HL-60 (cell line): ENCODE measurements around the gene ABHD15.
A peak's percentile ranks its signal among the peaks of the same experiment; 100 is the strongest.

ENCODE experiments used
- DNase-seq, 2 experiments: peaks; one replicate each; pipeline ENCODE4 v3.0.0-alpha.2; 2010 to 2020; ENCODE audit warnings: low read depth in 1 of 2, low spot score in 1 of 2
- H3K27ac ChIP-seq: fragments of 250-450 bp; sonication (Bioruptor Pico); replicated peaks from 2 replicates; pipeline ENCODE4 v1.5.1; 2020; ENCODE audit warnings: mild to moderate bottlenecking, moderate library complexity
- H3K27me3 ChIP-seq: fragments of 250-450 bp; sonication (Bioruptor Pico); 2 replicates; pipeline ENCODE4 v1.5.1; 2021; ENCODE audit warnings: mild to moderate bottlenecking, moderate library complexity; ENCODE audit not compliant: insufficient read depth, poor library complexity, severe bottlenecking
- H3K4me3 ChIP-seq: replicated peaks from 2 replicates; pipeline ENCODE4 v1.5.1; 2011; ENCODE audit warnings: mild to moderate bottlenecking, control low read depth, low read length; ENCODE audit not compliant: insufficient read depth
- CTCF ChIP-seq: IDR thresholded peaks from one replicate; pipeline ENCODE4 v1.5.1; 2011; ENCODE audit warnings: low read length, control low read depth, inconsistent platforms; ENCODE audit not compliant: insufficient read depth
- GABPA ChIP-seq: IDR thresholded peaks from 2 replicates; pipeline ENCODE4 v1.6.1; 2012; ENCODE audit warnings: low read depth
- POLR2AphosphoS5 ChIP-seq: IDR thresholded peaks from 2 replicates; pipeline ENCODE4 v1.6.1; 2012; ENCODE audit warnings: low read depth
- SPI1 ChIP-seq: IDR thresholded peaks from 2 replicates; pipeline ENCODE4 v1.6.1; 2012; ENCODE audit warnings: low read depth, mild to moderate bottlenecking, borderline replicate concordance
- TF ChIP-seq, protein P1 (sequence below): IDR thresholded peaks from 2 replicates; pipeline ENCODE4 v1.6.1; 2012; ENCODE audit warnings: low read depth; ENCODE audit not compliant: insufficient replicate concordance

Gene ABHD15

GRCh38 chr17:29592850-29593551, 26.2 kb upstream of the ABHD15 start, which contains the start of gene ANKRD13B:
ANKRD13B (plus strand) TSS chr17:29593132; CDS start chr17:29593622, 490 bp downstream.
- peak within 1 kb of the TSS; percentile 5; the same call in 1 of the 2 replicates for H3K27ac ChIP-seq
- peak; percentile 43; the same call in 1 of the 2 replicates for TF ChIP-seq SPI1
- no peak for TF ChIP-seq CTCF
- TF ChIP-seq, protein P1, sequence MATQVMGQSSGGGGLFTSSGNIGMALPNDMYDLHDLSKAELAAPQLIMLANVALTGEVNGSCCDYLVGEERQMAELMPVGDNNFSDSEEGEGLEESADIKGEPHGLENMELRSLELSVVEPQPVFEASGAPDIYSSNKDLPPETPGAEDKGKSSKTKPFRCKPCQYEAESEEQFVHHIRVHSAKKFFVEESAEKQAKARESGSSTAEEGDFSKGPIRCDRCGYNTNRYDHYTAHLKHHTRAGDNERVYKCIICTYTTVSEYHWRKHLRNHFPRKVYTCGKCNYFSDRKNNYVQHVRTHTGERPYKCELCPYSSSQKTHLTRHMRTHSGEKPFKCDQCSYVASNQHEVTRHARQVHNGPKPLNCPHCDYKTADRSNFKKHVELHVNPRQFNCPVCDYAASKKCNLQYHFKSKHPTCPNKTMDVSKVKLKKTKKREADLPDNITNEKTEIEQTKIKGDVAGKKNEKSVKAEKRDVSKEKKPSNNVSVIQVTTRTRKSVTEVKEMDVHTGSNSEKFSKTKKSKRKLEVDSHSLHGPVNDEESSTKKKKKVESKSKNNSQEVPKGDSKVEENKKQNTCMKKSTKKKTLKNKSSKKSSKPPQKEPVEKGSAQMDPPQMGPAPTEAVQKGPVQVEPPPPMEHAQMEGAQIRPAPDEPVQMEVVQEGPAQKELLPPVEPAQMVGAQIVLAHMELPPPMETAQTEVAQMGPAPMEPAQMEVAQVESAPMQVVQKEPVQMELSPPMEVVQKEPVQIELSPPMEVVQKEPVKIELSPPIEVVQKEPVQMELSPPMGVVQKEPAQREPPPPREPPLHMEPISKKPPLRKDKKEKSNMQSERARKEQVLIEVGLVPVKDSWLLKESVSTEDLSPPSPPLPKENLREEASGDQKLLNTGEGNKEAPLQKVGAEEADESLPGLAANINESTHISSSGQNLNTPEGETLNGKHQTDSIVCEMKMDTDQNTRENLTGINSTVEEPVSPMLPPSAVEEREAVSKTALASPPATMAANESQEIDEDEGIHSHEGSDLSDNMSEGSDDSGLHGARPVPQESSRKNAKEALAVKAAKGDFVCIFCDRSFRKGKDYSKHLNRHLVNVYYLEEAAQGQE = no peak
- H3K27me3 ChIP-seq = no peaks in the 10 kb centered on the region
- DNase-seq = no peak
- peak within 1 kb of the TSS; percentile 70 for H3K4me3 ChIP-seq

GRCh38 chr17:29591737-29592608, 25.1 kb upstream of the ABHD15 start:
- 0 out of 2 replicates have a peak overlapping the region, but pooled peaks have one; percentile 5 for H3K27ac ChIP-seq
- peak; percentile 36; the same call in 1 of the 2 replicates for TF ChIP-seq SPI1
- TF ChIP-seq GABPA = no peak
- TF ChIP-seq CTCF = peak; percentile 81
- 0 out of 2 replicates have a peak, but pooled peaks have one; percentile 20 for TF ChIP-seq POLR2AphosphoS5
- TF ChIP-seq, protein P1 = no peak
- peak; percentile 84 to 87 for DNase-seq
- no peak overlapping the region for H3K4me3 ChIP-seq
- H3K27me3 ChIP-seq = no peaks in the 10 kb centered on the region

GRCh38 chr17:29591146-29591736, 24.4 kb upstream of the ABHD15 start:
- DNase-seq = peak in 1 of 2 experiments; percentile 18
- H3K27me3 ChIP-seq = no peaks in the 10 kb centered on the region
- H3K27ac ChIP-seq = no peak overlapping the region
- H3K4me3 ChIP-seq = no peak overlapping the region
- TF ChIP-seq GABPA (no peak), POLR2AphosphoS5 (no peak), CTCF (no peak), SPI1 (no peak)
- TF ChIP-seq, protein P1 = no peak
